ENCODE results near the gene TECPR1. TPM values are rescaled to one million over a fixed set of nuclear protein-coding genes. Genes with fewer than 3 reads are reported as not detected.

Gene TECPR1
- total RNA-seq, 1 experiment from 2014 or later, result 10.5 TPM

- no peak for DNase-seq (ENCODE audit: extremely low read depth, low read depth)
Measured at GRCh38 chr7:98196706-98197605, 55.1 kb downstream of the TECPR1 start.

GRCh38 chr7:98194672-98195457, 57.2 kb downstream of the TECPR1 start:
- DNase-seq (ENCODE audit: extremely low read depth, low read depth), result no peak

DNA sequence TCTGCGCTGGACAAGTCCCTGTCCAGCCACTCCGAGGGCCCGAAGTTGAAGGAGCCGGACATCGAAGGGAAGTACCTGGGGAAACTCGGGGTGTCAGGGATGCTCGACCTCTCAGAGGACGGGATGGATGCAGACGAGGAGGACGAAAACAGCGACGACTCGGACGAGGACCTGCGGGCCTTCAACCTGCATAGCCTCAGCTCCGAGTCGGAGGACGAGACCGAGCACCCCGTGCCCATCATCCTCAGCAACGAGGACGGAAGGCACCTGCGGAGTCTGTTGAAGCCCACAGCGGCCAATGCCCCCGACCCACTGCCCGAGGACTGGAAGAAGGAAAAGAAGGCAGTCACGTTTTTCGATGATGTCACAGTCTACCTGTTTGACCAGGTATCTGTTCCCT, 57.8 kb downstream of the TECPR1 start:
- DNase-seq (ENCODE audit: extremely low read depth, low read depth), result no peak

DNA sequence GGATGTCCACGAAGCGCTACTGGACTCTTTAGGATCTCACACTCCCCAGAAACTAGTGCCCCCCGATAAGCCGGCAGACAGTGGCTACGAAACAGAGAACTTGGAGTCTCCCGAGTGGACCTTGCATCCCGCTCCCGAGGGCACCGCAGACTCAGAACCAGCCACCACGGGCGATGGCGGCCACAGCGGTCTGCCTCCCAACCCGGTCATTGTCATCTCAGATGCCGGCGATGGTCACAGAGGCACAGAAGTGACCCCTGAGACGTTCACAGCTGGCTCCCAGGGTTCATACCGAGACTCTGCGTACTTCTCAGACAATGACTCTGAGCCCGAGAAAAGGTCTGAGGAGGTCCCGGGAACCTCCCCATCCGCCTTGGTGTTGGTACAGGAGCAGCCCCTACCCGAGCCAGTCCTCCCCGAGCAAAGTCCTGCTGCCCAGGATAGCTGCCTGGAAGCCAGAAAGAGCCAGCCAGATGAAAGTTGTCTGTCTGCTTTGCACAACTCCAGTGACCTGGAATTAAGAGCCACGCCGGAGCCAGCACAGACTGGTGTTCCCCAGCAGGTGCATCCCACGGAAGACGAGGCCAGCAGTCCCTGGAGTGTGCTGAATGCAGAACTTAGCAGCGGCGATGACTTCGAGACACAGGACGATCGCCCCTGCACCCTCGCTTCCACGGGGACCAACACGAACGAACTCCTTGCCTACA, 58.4 kb downstream of the TECPR1 start:
- DNase-seq (ENCODE audit: extremely low read depth, low read depth), result no peak

DNA sequence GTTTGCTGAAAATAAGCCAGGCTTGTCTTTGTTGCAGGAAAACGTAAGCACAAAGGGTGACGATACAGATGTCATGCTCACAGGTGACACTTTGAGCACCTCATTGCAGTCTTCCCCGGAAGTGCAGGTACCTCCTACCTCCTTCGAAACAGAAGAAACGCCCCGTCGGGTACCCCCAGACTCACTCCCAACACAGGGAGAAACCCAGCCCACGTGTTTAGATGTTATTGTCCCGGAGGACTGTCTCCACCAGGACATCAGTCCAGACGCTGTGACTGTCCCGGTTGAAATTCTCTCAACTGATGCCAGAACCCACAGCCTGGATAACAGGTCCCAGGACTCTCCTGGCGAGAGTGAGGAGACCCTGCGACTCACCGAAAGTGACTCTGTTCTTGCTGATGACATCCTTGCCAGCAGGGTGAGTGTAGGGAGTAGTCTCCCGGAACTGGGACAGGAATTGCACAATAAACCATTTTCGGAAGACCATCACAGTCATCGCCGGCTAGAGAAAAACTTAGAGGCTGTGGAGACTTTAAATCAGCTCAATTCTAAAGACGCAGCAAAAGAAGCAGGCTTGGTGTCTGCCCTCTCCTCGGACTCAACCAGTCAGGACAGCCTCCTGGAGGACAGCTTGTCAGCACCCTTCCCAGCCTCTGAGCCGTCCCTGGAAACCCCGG, 59.1 kb downstream of the TECPR1 start:
- no peak for DNase-seq (ENCODE audit: extremely low read depth, low read depth)

DNA sequence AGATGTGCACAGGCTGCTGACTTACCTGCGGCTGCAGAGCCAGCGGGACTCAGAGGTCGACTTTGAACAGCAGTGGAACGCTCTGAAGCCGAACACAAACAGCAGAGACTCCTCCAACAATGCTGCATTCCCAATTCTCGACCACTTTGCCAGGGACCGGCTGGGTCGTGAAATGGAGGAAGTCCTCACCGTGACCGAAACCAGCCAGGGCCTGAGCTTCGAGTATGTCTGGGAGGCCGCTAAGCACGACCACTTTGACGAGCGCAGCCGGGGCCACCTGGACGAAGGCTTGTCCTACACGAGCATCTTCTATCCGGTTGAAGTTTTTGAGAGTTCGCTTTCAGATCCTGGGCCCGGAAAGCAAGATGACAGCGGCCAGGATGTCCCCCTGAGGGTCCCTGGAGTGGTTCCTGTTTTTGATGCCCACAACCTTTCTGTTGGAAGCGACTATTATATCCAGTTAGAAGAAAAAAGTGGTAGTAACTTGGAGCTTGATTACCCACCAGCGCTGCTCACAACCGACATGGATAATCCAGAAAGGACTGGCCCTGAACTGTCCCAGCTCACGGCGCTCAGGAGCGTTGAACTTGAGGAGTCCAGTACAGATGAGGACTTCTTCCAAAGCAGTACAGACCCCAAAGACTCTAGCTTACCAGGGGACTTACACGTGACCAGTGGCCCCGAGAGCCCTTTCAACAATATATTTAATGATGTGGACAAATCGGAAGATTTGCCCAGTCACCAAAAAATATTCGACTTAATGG, 60.2 kb downstream of the TECPR1 start:
- DNase-seq (ENCODE audit: extremely low read depth, low read depth), result no peak

DNA sequence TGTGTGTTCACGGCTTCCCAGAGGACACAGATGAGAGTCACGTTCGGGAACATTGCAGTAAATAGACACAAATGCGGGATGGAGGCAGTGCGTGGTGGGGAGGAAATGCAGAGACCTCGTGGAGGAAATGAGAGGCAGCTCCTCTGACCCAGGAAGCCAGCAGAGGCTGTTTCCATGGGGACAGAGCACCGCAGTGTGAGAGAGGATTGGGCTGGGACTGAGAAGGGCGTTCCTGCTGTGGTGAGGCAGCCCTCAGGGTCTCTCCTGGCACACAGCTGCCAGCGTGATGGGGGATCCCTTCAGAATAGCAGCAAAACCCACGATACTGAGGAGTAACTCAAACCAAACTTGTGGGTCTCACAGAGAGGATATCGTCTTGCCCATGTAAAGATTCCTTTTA, 62.5 kb downstream of the TECPR1 start:
- DNase-seq (ENCODE audit: extremely low read depth, low read depth), result no peak

DNA sequence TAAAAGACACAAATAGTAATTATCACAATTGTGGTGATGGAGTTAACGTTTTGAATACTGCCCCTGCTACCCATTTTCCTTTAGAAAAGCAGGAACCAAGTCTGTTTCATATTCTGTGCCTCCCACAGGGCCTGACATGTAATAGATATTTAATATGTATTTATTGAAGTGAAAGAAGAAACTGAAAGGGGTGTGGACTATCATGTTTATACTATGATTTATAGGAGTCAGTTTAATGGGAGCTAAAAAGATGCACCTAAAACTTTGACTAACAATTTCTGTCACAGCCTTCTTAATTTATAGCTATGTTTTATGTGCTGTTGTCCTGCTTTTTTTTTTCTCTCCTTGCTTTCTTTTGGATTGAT, 64.9 kb downstream of the TECPR1 start:
- DNase-seq (ENCODE audit: extremely low read depth, low read depth), result no peak

- DNase-seq (ENCODE audit: extremely low read depth, low read depth), result no peak
Measured at GRCh38 chr7:98186452-98187137, 65.4 kb downstream of the TECPR1 start.

- no peak for DNase-seq (ENCODE audit: extremely low read depth, low read depth)
Measured at GRCh38 chr7:98185101-98185500, 66.9 kb downstream of the TECPR1 start.

- DNase-seq (ENCODE audit: extremely low read depth, low read depth), result no peak
Measured at GRCh38 chr7:98180751-98181150, 71.3 kb downstream of the TECPR1 start.

GRCh38 chr7:98178762-98179490, 73.1 kb downstream of the TECPR1 start:
- DNase-seq (ENCODE audit: extremely low read depth, low read depth), result no peak

GRCh38 chr7:98178321-98178720, 73.7 kb downstream of the TECPR1 start:
- no peak for DNase-seq (ENCODE audit: extremely low read depth, low read depth)

DNA sequence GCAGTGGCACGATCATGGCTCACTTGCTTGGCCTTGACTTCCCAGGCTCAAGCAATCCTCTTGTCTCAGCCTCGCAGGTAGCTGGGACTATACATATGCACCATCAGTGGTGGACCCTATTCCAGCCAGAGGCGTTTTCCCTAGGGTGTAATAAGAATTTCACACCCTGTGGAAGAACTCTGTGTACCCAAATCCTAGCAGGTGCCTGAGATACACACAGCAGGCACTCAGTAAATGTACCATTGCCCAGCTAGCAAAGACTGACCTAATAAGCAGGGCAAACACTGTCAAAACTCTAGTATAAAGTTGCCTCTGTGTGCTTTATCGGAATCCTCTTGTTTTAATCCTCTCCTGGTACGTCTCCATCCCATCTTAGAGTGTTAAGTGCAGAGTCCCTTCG, 74.5 kb downstream of the TECPR1 start:
- no peak for DNase-seq (ENCODE audit: extremely low read depth, low read depth)

- no peak for DNase-seq (ENCODE audit: extremely low read depth, low read depth)
Measured at GRCh38 chr7:98175260-98175940, 76.6 kb downstream of the TECPR1 start.

DNA sequence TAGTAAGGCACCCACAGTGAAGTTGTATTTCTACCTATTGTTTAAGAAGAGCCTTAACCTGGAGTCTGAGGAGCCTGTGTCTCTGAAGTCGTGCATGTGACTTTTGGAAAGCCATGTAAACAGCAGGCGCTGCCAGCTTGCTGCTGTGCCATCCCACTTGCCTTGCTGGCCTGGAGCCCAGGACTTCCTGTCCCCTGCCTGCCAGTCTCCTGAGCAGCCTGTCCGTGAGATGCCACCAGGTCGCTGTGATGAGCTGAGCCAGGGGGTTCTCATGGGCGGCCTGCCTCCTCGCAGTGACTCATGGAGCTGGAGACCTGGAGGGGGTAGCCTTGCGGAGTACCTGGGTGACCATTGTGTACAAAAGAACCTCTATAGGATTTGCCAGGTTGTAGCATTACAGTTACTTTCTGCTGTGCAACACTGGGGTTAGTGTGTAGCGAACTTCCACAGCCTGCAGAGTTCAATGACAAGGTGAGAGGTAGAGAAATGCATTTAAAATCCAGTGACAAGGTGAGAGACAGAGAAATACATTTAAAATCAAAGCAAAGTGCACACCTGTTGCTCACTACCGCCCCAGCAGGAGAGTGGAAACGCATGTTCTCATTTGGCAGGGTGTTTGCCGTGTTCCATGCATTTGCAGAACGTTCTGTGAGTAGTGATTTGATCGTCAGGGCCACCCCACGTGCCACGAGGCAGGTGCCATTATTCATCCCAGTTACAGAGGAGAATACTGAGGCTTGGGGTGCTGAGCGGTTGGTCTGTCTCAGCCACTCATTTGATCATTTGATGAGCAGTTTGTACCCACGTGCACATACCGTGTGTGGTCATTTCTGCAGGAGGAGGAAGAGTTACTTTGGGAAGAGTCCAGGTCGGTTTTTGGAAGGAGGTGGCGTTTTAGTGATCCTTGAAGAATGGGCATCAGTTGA, 77.4 kb downstream of the TECPR1 start:
- DNase-seq (ENCODE audit: extremely low read depth, low read depth), result no peak

DNA sequence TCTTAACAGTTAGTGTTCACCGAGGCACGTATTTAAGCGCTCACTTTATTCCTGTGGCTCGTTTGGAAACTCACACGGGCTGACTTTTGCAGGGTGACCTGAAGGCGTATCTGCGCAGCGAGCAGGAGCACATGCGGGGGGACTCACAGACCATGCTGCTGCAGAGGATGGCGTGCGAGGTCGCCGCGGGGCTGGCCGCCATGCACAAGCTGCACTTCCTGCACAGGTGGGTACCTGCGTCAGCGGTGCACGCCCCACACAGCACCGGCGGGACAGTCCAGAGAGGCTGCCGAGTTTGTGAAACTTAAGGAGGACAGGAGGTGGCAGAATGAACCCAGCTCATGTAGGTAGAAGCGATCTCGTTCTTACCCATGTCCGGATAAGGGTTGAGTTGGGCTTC, 80.6 kb downstream of the TECPR1 start:
- no peak for DNase-seq (ENCODE audit: extremely low read depth, low read depth)
